Endothelial cell of umbilical vein (primary cell): ENCODE data around the gene PLK1.

Experiments
- EZH2 ChIP-seq: IDR thresholded peaks from 2 replicates; pipeline ENCODE4 v1.6.1; 2012; ENCODE audit warnings: borderline replicate concordance, low read depth, mild to moderate bottlenecking, moderate library complexity, low read length, inconsistent platforms; ENCODE audit not compliant: severe bottlenecking
- FOS ChIP-seq: IDR thresholded peaks from 2 replicates; pipeline ENCODE4 v1.6.1; 2011; ENCODE audit warnings: mild to moderate bottlenecking, low read length, moderate library complexity, borderline replicate concordance; ENCODE audit not compliant: insufficient read depth
- GATA2 ChIP-seq: IDR thresholded peaks from 2 replicates; pipeline ENCODE4 v1.7.0; 2011; ENCODE audit warnings: low read depth, mild to moderate bottlenecking, moderate library complexity, mixed read lengths, low read length; ENCODE audit not compliant: insufficient read length, insufficient read depth
- JUN ChIP-seq: IDR thresholded peaks from 2 replicates; pipeline ENCODE4 v1.6.1; 2011; ENCODE audit warnings: borderline replicate concordance, low read depth; ENCODE audit not compliant: insufficient read length, insufficient read depth
- MYC ChIP-seq: IDR thresholded peaks from one replicate; pipeline ENCODE4 v1.6.1; 2011; ENCODE audit warnings: mild to moderate bottlenecking, low read depth, low read length
- POLR2A ChIP-seq: IDR thresholded peaks from 2 replicates; pipeline ENCODE4 v1.6.1; 2012; ENCODE audit warnings: low read depth, mild to moderate bottlenecking, control low read depth, low read length
- POLR2AphosphoS5 ChIP-seq: IDR thresholded peaks from 2 replicates; pipeline ENCODE4 v1.6.1; 2012; ENCODE audit warnings: low read depth, mild to moderate bottlenecking, control low read depth, low read length, moderate library complexity; ENCODE audit not compliant: insufficient read depth
- TF ChIP-seq, protein P1 (sequence below), 2 donors: IDR thresholded peaks; 1 replicate in 1 of 2; 2 replicates in 1 of 2; pipeline ENCODE4 v1.5.1; 2011; ENCODE audit warnings: low read length in 2 of 2, mild to moderate bottlenecking in 2 of 2, moderate library complexity in 2 of 2, control low read depth in 1 of 2, inconsistent platforms in 1 of 2, low read depth in 1 of 2; ENCODE audit not compliant: insufficient read depth in 1 of 2; ENCODE audit errors: extremely low read depth in 1 of 2
- TF ChIP-seq, protein P2 (sequence below): IDR thresholded peaks from 2 replicates; pipeline ENCODE4 v1.6.1; 2011; ENCODE audit not compliant: insufficient read depth, insufficient read length

DNA sequence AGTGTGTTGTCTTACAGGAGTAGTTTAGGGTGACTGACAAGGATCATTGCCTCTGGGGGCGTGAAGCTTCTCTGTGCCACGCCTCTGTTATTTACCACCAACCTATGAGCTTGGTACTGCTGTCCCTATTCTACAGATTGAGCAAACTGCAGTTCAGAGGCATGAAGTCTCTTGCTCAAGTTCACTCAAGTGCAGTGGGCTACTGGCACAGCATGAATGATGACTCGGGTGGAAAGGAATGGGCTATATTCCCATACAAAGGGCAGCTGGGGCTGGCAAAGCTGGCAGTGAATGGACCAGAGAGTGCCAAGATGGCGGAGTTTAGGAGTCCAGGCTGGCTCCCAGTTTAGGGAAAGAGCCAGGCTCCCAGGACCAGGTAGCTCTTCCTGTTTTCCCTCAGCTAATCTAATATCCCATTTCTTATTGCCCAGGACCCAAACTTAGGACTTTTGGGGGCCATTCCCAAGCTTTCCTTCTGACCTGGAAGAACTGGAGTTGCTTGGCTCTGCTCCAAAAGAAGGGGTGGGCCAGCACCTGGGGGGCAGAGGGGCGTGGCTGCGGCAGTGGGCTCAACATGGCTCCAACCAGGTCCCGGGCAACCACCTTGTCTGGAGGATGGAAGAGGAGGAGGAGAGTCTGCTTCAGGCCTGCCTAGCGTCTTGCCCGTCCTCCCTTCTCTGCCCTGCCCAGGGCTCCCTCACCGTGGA is 12.9 kb downstream of the PLK1 start:
- TF ChIP-seq POLR2A (no peak), EZH2 (no peak), POLR2AphosphoS5 (no peak), MYC (no peak), JUN (no peak), FOS (no peak), GATA2 (no peak)
- TF ChIP-seq, protein P1, sequence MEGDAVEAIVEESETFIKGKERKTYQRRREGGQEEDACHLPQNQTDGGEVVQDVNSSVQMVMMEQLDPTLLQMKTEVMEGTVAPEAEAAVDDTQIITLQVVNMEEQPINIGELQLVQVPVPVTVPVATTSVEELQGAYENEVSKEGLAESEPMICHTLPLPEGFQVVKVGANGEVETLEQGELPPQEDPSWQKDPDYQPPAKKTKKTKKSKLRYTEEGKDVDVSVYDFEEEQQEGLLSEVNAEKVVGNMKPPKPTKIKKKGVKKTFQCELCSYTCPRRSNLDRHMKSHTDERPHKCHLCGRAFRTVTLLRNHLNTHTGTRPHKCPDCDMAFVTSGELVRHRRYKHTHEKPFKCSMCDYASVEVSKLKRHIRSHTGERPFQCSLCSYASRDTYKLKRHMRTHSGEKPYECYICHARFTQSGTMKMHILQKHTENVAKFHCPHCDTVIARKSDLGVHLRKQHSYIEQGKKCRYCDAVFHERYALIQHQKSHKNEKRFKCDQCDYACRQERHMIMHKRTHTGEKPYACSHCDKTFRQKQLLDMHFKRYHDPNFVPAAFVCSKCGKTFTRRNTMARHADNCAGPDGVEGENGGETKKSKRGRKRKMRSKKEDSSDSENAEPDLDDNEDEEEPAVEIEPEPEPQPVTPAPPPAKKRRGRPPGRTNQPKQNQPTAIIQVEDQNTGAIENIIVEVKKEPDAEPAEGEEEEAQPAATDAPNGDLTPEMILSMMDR (IDR thresholded peaks at IDR 0.05; ENCODE audit: extremely low read depth in 1 of 2, insufficient read depth in 1 of 2, low read depth in 1 of 2, low read length in 2 of 2): no peak
- TF ChIP-seq, protein P2, sequence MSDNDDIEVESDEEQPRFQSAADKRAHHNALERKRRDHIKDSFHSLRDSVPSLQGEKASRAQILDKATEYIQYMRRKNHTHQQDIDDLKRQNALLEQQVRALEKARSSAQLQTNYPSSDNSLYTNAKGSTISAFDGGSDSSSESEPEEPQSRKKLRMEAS: no peak
